Stimulated activated naive CD8-positive, alpha-beta T cell treated with anti-CD3 and anti-CD28 coated beads, Interleukin-15, amount 100 ng/mL, for 72 hours (primary cell): ENCODE results near the gene MCM6.
A peak's percentile ranks its signal among the peaks of the same experiment; 100 is the strongest.
"Not testable (repeated sequence)": the region's sequence is repeated elsewhere in the genome, so short reads cannot be mapped to it uniquely, and the experiment has no call there.

ENCODE experiments used
- ATAC-seq: fragments of 150-1000 bp; cut with Tn5 transposase; 2 replicates; pipeline ENCODE4 v1.10.0; 2021; ENCODE audit warnings: mild to moderate bottlenecking, moderate library complexity
- DNase-seq, 2 donors: peaks; one replicate each; pipeline ENCODE4 v3.0.0; 2021 to 2022
- H3K27ac Mint-ChIP-seq, 2 donors: one replicate each; pipeline ENCODE4 v1.8.0; 2022; ENCODE audit warnings: mild to moderate bottlenecking in 2 of 2, mixed read lengths in 2 of 2, moderate library complexity in 2 of 2
- H3K27me3 Mint-ChIP-seq: one replicate; pipeline ENCODE4 v1.8.0; 2022; ENCODE audit warnings: mixed read lengths
- H3K4me1 Mint-ChIP-seq: one replicate; pipeline ENCODE4 v1.8.0; 2022; ENCODE audit warnings: mild to moderate bottlenecking, mixed read lengths
- H3K4me3 Mint-ChIP-seq, 2 donors: one replicate each; pipeline ENCODE4 v1.8.0; 2022; ENCODE audit warnings: mild to moderate bottlenecking in 2 of 2, mixed read lengths in 2 of 2, moderate library complexity in 1 of 2
- H3K9me3 Mint-ChIP-seq, 2 donors: one replicate each; pipeline ENCODE4 v1.8.0; 2022; ENCODE audit warnings: mixed read lengths in 2 of 2

Gene MCM6

DNA sequence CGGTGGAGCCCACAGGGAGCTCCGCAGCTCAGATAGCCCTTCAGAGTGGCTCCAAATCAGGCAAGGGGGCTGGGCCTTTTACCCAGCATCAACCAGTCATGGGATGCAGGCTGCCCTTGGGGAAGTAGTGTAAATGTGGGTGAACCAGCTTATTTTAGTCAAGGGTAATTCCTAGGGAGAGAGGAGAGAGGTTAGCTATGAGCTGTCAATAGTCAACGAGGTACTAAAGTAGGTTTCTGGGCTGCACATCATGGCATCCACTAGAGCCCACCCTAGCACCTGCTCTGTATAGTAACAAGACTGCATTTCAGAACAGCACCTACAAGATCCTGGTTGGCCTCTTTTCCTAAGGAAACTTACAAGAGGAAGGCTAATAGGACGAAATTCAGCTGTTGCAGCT is 9.5 kb upstream of the MCM6 start:
- Mint-ChIP-seq H3K4me1 (peaks cover 14% of the 10 kb centered on the region), H3K4me3 (no peak overlapping the region), H3K9me3 (peaks cover 6 to 12% of the 10 kb centered on the region in 2 donors), H3K27me3 (peaks cover 8% of the 10 kb centered on the region), H3K27ac (no peak overlapping the region)
- no peak for DNase-seq
- no peak for ATAC-seq

DNA sequence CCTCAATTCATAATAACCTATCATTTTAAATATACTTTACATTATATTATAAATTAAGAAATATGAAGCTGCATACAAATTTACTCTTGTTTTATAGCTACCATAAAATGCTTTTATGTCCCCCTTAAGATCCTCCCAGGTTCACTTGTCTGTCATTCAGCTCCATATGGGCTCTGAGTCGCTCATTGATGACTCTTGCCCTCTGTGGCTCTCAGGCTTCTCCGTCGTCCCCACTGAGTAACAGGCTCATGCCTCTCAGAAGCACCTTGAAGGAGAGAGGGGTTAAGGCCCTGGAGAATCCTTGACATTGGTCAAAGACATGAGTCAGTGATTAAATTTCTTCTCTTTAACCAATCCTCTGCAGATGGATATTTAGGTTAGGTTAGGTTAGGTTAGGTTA is 6.2 kb upstream of the MCM6 start:
- peaks cover 9% of the 10 kb centered on the region for H3K4me1 Mint-ChIP-seq
- ATAC-seq, result no peak
- H3K4me3 Mint-ChIP-seq, result no peak overlapping the region
- H3K9me3 Mint-ChIP-seq, result no peaks in the 10 kb centered on the region
- no peak overlapping the region for H3K27ac Mint-ChIP-seq
- peaks cover 8% of the 10 kb centered on the region for H3K27me3 Mint-ChIP-seq
- DNase-seq, result no peak

DNA sequence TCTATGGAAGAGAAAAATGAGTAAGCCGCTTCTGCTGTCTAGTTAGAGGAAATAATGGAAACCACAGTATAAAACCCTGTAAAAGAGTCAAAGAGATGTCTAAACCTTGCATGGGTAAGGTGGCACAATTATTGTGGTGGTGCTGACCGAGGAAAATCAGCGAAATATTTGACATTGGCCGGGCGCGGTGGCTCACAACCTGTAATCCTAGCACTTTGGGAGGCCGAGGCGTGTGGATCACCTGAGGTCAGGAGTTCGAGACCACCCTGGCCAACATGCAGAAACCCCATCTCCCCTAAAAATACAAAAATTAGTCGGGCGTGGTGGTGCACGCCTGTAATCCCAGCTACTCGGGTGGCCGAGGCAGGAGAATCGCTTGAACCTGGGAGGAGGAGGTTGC is 527 bp upstream of the MCM6 start:
- H3K4me1 Mint-ChIP-seq, result peaks cover 47% of the 10 kb centered on the region

DNA sequence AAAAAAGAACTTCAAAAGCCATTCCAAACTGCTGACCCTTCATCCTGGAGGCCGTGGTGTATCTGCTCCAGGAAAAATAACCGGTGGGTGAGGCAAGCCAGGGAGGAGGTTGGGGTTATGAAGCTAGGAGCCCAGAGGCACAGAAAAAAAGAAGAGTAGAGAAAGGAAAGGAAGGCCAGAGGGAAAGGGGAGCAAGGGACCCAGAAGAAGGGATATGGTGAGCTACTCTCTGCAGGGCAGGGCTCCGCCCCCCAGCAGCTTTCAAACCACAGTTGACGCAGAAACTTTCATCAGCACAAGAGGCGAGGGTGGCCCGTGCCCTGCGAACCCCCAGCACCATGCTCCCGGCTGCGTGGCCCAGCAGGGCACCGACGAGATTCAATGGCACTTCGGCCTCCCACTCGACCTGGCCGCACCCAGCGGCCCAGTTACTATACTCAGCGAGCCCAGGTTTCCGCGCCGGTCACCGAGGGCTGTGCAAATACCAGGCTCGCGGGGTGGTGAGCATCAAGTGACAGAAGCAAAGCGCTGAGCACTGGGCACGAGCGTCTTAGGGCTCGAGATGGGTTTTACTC is 665 bp downstream of the MCM6 start:
- H3K27ac Mint-ChIP-seq, result peak overlapping the region; percentile 99 to 100
- H3K4me1 Mint-ChIP-seq, result peaks cover 57% of the 10 kb centered on the region
- no peaks in the 10 kb centered on the region for H3K9me3 Mint-ChIP-seq
- DNase-seq (peak; percentile 80 to 86), ATAC-seq (peak; percentile 90)
- peak overlapping the region; percentile 86 to 98 for H3K4me3 Mint-ChIP-seq
- no peaks in the 10 kb centered on the region for H3K27me3 Mint-ChIP-seq

More for the DNA sequence above, 527 bp upstream of the MCM6 start:
- not testable (repeated sequence) for DNase-seq, H3K27me3 Mint-ChIP-seq, H3K9me3 Mint-ChIP-seq
- Mint-ChIP-seq H3K4me3 (peak overlapping the region; percentile 98), H3K27ac (peak overlapping the region; percentile 99 to 100)
- peak; percentile 1 for ATAC-seq

DNA sequence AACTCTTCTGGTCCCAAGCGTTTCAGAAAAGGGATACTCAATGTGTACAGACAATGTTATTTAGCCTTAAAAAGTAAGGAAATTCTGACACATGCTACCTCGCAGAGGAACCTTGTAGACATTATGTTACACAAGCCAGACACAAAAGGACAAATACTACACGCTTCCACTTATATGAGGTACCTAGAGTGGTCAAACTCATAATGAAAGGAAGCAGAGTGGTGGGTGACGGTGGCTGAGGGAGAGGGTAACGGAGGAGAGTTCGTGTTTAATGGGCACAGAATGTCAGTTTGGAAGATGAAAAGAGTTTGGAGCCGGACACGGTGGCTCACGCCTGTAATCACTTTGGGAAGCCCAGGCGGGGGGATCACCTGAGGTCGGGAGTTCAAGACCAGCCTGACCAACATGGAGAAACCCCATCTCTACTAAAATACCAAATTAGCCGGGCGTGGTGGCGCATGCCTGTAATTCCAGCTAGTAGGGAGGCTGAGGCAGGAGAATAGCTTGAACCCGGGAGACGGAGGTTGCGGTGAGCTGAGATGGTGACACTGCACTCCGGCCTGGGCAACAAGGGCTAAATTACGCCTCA is 1.4 kb downstream of the MCM6 start:
- Mint-ChIP-seq H3K4me3 (peak overlapping the region; percentile 86 to 98), H3K4me1 (peaks cover 63% of the 10 kb centered on the region), H3K27me3 (no peaks in the 10 kb centered on the region), H3K27ac (peak overlapping the region; percentile 99 to 100), H3K9me3 (no peaks in the 10 kb centered on the region)
- no peak for DNase-seq
- ATAC-seq, result no peak

DNA sequence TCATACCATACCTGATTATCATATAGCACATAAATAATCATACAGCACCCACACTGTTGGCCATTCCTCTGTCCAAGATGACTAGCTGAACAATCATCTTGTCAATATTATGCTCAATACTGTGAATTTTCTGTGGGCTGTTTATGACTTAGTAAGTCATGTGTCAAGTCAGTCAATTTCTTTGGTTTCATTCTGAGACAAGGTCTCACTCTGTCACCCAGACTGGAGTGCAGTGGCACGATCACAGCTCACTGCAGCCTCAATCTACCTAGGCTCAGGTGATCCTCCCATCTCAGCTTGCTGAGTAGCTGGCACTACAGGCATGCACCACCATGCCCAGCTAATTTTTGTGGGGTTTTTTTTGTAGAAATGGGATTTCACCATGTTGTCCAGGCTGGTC is 5.7 kb downstream of the MCM6 start:
- Mint-ChIP-seq H3K4me3 (no peak overlapping the region), H3K27me3 (no peaks in the 10 kb centered on the region), H3K27ac (no peak overlapping the region), H3K9me3 (no peaks in the 10 kb centered on the region), H3K4me1 (peaks cover 73% of the 10 kb centered on the region)
- DNase-seq (no peak), ATAC-seq (peak; percentile 79)

DNA sequence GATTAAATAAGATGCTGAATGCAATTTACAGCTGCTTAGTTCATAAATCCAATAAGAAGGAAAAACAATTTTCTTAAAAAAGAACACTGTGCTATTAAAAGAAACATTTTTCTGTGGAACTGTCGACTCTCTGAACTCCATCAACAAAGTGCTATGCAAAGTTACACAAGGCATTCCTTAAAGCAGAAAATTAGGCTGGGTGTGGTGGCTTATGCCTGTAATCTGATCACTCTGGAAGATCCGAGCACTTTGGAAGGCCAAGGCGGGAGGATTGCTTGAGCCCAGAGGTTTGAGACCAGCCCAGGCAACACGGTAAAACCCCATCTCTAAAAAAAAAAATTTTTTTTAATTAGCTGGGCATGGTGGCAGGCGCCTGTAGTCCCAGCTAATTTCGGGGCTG is 13.0 kb downstream of the MCM6 start:
- Mint-ChIP-seq H3K4me3 (no peak overlapping the region), H3K4me1 (peaks cover 30% of the 10 kb centered on the region), H3K27me3 (no peaks in the 10 kb centered on the region), H3K27ac (no peak overlapping the region), H3K9me3 (no peaks in the 10 kb centered on the region)
- DNase-seq (no peak), ATAC-seq (no peak)

DNA sequence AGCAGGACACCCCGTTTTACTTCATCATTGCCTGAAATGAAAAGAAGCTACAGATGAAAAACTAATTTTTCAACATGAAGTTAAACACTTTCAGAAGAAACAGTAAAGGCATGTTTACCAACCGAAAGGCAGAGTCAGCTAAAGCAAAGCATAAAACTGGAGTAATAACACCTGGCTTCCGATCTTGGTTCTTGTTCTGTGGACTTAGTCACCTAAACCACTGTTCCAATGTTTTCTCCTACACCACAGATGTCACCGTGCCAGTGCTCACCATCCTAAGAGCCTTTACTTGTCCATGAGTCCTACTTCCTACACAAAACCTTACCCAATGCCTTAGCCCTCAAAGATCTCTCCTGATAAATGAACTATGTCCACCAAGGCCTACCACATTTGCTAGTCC is 13.5 kb downstream of the MCM6 start:
- ATAC-seq (no peak), DNase-seq (no peak)
- H3K4me1 Mint-ChIP-seq, result peaks cover 25% of the 10 kb centered on the region
- H3K27ac Mint-ChIP-seq, result no peak overlapping the region
- H3K9me3 Mint-ChIP-seq, result no peaks in the 10 kb centered on the region
- no peaks in the 10 kb centered on the region for H3K27me3 Mint-ChIP-seq
- H3K4me3 Mint-ChIP-seq, result no peak overlapping the region

DNA sequence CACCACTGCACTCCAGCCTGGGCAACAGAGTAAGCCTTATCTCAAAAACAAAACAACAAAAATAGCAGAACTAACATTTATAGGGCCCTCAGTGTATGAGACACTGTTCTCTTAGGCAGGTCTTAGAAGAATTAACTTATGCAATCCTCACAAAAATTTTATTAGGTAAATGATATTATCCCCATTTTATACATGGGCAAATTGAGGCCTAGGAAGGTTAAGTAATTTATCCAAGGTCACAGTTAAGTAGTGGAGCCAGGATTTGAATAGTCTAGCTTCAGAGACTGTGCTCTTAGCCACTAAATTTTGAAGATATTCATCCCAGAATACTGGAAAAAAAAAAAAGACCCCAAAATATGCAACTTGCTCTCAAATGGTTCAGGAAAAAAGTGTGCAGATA is 22.8 kb downstream of the MCM6 start:
- ATAC-seq, result no peak
- peak overlapping the region in 1 of 2 donors; percentile 34 for H3K27ac Mint-ChIP-seq
- H3K4me3 Mint-ChIP-seq, result no peak overlapping the region
- H3K9me3 Mint-ChIP-seq, result no peaks in the 10 kb centered on the region
- no peak for DNase-seq
- no peaks in the 10 kb centered on the region for H3K27me3 Mint-ChIP-seq
- H3K4me1 Mint-ChIP-seq, result no peaks in the 10 kb centered on the region

DNA sequence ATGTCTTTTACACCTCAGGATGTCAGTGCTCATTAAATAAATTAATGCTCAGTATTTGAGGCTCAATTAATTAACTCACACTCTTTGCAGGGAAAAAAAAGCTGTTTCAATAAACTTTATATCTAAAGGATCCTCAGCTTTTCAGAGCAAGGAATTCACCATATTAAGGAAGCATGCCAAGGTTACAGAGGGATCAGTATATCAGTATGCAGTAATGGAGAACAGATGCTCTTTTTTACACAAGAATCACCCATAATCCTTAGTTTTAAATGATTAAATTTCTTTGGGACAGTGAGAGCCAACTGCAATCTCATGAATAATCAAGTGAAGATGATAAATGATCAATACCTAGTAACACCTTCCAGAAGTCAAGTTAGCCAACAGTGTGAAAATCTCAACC is 24.4 kb downstream of the MCM6 start:
- H3K4me1 Mint-ChIP-seq, result no peaks in the 10 kb centered on the region
- H3K27ac Mint-ChIP-seq, result no peak overlapping the region
- H3K4me3 Mint-ChIP-seq, result no peak overlapping the region

DNA sequence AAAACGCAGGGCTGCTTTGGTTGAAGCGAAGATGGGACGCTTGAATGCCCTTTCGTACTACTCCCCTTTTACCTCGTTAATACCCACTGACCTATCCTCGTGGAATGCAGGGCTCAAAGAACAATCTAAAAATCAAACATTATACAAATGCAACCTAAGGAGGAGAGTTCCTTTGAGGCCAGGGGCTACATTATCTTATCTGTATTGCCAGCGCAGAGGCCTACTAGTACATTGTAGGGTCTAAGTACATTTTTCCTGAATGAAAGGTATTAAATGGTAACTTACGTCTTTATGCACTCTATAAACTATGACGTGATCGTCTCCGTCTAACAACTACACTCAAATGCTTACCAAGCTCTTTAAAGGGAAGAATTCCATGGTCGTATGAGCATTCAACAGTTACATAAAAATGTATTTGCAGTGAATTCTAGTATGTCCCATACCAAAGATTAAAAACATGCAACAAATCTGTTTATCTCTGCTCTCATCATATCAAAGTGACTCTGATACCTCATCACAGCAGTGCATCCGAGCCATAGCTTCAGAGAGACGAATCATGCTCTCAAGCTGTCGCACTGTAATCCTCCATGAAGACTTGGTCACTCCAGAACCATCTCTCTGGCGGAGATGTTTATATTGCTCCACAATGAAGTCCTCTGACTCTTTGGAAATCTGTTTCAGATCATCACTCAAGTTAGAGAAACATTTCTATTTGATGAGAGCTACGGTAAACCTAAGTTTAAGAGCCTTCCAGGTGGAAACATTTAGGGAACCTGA is 25.2 kb downstream of the MCM6 start:
- no peaks in the 10 kb centered on the region for H3K27me3 Mint-ChIP-seq
- DNase-seq, result no peak
- H3K9me3 Mint-ChIP-seq, result no peaks in the 10 kb centered on the region
- H3K4me3 Mint-ChIP-seq, result no peak overlapping the region
- H3K27ac Mint-ChIP-seq, result no peak overlapping the region
- H3K4me1 Mint-ChIP-seq, result no peaks in the 10 kb centered on the region
- ATAC-seq, result no peak

More for the DNA sequence above, 24.4 kb downstream of the MCM6 start:
- Mint-ChIP-seq H3K9me3 (no peaks in the 10 kb centered on the region), H3K27me3 (no peaks in the 10 kb centered on the region)
- no peak for DNase-seq
- no peak for ATAC-seq

DNA sequence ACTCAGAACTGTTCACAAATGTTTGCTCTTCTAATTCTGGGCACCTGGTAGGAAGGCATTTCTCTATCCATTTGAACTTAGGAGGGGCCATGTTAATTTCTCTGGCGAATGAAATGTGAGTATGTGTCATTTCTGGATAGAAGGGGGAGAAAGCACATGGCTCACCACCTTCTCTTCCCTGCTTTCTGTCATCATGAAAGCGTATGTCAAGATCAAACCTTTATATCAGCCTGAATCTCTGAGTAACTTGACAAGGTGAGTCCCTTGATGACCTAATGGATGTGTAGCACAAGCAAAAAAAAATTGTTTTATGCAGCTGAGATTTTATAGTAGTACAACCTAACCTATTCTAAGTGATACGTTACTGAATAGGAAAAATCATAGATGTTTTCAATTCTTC is 27.2 kb downstream of the MCM6 start:
- Mint-ChIP-seq H3K27ac (no peak overlapping the region), H3K4me3 (no peak overlapping the region), H3K4me1 (no peaks in the 10 kb centered on the region), H3K27me3 (no peaks in the 10 kb centered on the region), H3K9me3 (no peaks in the 10 kb centered on the region)
- DNase-seq, result no peak
- no peak for ATAC-seq

DNA sequence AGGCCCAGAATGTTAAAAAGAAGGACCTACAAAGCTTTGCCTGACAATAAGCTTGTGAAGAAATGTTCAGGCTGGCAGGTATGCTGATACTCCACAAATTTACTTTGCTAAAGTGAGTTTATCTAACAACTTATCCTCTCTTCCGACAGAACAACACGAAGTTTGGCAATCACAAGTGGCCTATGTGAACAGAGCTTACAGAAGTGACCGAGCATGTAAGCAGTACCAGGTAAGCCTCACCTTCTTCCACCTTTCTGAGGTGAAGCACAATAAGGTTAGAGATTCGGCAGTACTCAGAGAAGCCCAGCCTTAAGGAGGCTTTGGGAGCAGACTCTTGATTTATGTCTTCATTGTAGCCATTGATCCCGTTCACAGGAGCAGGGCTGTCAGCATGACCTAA is 30.2 kb downstream of the MCM6 start:
- Mint-ChIP-seq H3K4me3 (no peak overlapping the region), H3K4me1 (peaks cover 16% of the 10 kb centered on the region), H3K27ac (no peak overlapping the region), H3K27me3 (no peaks in the 10 kb centered on the region), H3K9me3 (no peaks in the 10 kb centered on the region)
- no peak for ATAC-seq
- DNase-seq, result no peak

DNA sequence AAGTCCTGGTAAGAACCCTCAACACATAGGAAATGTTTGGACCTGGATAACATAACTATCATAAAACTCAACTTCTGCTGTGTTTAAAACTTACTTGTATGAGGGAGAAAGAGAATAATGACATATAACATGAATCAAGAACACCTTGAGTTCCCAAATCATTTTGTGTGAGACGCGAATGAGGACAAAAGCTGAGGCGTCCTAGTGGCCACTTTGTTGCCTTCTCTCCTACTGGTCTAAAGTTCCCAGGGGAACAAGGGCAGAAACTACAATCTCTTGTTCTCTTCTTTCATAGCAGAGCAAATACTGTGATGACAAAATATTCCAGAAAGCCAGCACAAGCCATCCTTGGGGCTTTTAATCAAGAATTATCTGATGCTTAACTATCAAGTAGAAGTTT is 31.0 kb downstream of the MCM6 start:
- peaks cover 23% of the 10 kb centered on the region for H3K4me1 Mint-ChIP-seq
- ATAC-seq, result no peak
- H3K4me3 Mint-ChIP-seq, result no peak overlapping the region
- no peak for DNase-seq
- no peaks in the 10 kb centered on the region for H3K27me3 Mint-ChIP-seq
- no peaks in the 10 kb centered on the region for H3K9me3 Mint-ChIP-seq
- no peak overlapping the region for H3K27ac Mint-ChIP-seq

DNA sequence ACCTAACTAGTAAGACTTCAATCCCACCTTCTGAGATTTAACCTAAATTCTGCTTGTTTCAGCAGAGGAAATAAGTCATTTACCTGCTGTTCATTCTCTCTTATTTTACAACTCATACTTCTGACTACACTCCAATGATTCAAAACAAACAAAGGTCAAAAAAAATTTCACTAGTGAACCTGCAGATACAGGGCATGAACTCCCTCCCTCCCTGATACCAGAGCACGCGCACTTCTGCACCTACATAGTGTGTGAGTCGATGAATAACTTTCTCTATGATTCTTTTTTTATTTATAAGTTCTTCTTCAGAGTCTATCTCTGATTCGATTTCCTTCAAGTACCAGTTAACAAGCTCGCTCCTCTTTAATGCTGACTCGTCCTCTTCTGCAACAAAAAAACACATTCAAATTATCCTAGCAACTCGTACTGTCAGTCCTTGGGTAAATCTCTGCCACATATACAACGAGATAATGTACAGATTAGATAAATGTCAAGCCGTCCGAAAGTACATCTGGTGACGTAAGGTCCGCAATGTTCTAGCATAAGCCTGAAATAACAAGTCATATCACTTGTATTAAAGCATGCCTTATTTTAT is 31.8 kb downstream of the MCM6 start:
- Mint-ChIP-seq H3K9me3 (no peaks in the 10 kb centered on the region), H3K4me3 (no peak overlapping the region), H3K27me3 (no peaks in the 10 kb centered on the region), H3K27ac (no peak overlapping the region), H3K4me1 (peaks cover 28% of the 10 kb centered on the region)
- no peak for ATAC-seq
- DNase-seq, result no peak

DNA sequence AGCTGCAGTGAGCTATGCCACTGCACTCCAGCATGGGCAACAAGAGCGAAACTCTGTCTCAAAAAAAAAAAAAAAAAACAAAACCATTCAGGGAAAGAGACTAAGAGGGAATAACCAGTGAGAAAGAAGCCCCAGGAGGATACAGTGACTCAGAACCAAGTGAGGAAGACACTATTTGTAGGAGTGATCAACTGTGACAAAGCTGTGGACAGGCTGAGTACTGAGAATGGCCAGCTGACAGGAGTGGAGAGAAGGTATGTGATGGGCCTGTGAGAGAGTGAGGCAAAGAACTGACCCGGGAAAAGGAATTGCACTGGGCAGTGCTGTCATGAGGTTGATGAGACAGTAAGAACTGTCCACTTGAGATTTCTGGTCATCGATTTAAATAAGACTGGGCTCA is 32.6 kb downstream of the MCM6 start:
- H3K4me3 Mint-ChIP-seq, result no peak overlapping the region
- ATAC-seq, result no peak
- peaks cover 28% of the 10 kb centered on the region for H3K4me1 Mint-ChIP-seq
- H3K27me3 Mint-ChIP-seq, result no peaks in the 10 kb centered on the region
- H3K27ac Mint-ChIP-seq, result peak overlapping the region in 1 of 2 donors; percentile 3
- H3K9me3 Mint-ChIP-seq, result no peaks in the 10 kb centered on the region
- no peak for DNase-seq
